Measurements from ENCODE around the gene KRT14.
"Not testable (repeated sequence)": the region's sequence is repeated elsewhere in the genome, so short reads cannot be mapped to it uniquely, and the experiment has no call there.

KRT14 gene

DNA sequence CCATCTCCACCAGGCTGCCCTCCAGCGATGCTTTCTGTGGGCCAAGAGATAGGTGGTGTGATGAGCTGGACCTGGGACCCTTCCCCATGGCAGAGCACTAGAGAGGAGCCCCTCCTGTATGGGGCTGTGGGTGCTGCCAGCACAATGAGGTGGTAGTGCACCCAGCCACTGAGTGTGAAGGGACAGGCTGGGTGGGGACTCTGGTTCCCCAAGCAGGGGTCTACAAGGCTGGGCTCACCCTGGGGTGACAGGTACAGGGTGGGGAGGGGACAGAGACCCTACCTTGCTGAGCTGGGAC is 41.3 kb upstream of the KRT14 start:
- not testable (repeated sequence) for H3K4me1 ChIP-seq (ENCODE audit: control insufficient read depth, low read depth, low read length); H3K4me3 ChIP-seq (ENCODE audit: low read length); H3K9ac ChIP-seq (ENCODE audit: low read length); H3K9me3 ChIP-seq (ENCODE audit: control insufficient read depth, low read depth, low read length); H3K27me3 ChIP-seq (ENCODE audit: control insufficient read depth, insufficient read depth, low read length); H3K36me3 ChIP-seq (ENCODE audit: control insufficient read depth, low read depth, low read length); H3K27ac ChIP-seq (ENCODE audit: low read length)

DNA sequence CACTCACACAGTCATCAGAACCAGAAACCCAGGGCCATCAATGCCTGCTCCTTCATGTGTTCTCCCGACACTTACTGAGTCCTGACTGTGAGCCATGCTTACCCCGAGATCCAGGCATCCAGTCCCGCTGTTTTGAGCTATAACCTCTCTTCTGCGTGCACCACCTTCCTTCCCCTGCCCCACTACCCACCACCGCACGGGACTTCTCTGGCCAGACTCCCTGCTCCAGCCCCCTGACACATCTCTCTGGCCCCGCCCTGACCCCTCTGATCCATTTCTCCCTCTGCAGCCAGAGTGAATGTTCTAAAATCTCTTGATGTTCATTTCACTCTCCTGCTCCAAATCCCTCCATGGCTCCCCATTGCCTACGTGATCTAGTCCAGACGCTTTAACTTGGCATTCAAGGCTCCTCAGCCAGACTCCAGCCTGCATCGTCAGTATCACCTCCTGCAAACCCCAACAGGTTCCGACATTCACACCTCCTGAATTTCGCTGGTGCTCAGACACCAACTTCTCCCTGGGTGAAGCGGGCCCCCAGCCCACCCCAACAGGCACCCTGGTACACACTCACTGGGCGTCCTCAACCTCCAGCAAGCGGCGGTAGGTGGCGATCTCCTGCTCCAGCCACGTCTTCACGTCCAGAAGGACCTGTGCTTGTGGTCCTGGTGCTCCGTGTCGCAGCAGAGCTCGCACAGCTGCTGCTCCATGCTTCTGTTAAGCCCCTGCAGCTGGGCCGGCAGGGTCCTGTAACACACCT is 40.8 kb upstream of the KRT14 start:
- H3K4me1 ChIP-seq (ENCODE audit: control insufficient read depth, low read depth, low read length) = no peaks in the 10 kb centered on the region
- no peaks in the 10 kb centered on the region for H3K36me3 ChIP-seq (ENCODE audit: control insufficient read depth, low read depth, low read length)
- no peak overlapping the region for H3K9ac ChIP-seq (ENCODE audit: low read length)
- H3K9me3 ChIP-seq (ENCODE audit: control insufficient read depth, low read depth, low read length) = no peaks in the 10 kb centered on the region
- H3K27me3 ChIP-seq (ENCODE audit: control insufficient read depth, insufficient read depth, low read length) = no peaks in the 10 kb centered on the region
- H3K27ac ChIP-seq (ENCODE audit: low read length) = no peak overlapping the region
- no peak overlapping the region for H3K4me3 ChIP-seq (ENCODE audit: low read length)

DNA sequence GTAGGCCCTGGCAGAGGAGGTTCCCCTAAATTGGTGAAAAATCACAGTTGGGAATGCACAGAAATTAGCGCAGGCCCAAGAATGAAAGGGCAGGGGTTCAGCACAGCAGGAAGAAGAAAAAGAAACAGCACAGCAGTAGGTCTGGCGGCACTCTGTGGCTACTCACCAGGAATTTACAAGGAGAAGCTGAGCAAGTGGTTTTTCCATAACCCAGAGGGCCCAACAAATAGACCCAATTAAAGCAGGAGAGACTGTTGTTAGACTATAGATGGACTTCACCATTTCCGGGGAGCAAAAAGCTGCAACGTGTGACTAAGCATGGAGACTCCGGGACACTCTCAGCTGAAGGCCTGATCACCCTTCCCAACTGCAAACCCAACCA is 40.2 kb upstream of the KRT14 start:
- H3K27ac ChIP-seq (ENCODE audit: low read length); H3K4me3 ChIP-seq (ENCODE audit: low read length); H3K27me3 ChIP-seq (ENCODE audit: control insufficient read depth, insufficient read depth, low read length): not testable (repeated sequence)

DNA sequence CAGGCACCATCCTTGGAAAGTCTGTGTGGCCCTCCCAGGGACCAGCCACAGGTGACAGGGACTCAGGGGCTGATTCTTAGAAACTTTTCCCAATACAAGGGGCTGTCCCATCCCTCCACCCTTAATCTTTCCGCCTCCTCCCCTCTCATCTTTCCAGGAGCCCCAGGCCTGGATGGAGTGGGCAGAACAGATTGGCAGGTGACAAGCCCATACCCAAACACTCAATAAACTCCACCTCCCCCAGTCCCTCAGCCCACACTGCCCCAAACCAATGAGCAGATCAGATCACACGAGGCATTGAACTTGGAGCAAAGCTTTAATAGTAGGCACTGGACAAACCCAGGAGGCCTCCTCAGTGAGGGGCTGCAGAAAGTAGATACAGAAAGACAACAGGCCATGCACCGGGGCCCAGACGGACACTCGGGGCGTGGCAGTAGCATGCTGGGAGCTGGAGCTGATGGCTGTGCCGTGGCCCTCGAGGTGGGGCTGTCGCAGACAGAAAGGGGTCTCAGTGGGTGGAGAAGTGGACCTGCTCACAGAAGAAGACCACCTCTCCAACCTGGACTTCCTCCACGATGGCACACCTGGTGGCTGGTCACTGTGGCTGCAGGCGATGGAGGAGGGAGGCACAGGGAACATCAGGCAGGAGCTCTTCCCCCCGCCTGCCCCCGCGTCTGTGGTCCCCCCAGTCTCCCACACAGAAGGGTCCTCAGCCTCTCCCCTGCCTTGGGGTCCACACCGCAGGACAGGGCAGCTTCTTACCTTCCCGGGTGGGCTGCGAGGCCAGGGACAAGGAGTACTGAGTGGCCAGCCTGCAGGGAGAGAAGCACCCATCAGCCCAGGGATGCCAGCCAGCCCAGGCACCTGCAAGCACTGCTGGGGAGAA is 39.6 kb upstream of the KRT14 start:
- not testable (repeated sequence) for H3K27me3 ChIP-seq (ENCODE audit: control insufficient read depth, insufficient read depth, low read length); H3K4me3 ChIP-seq (ENCODE audit: low read length); H3K9me3 ChIP-seq (ENCODE audit: control insufficient read depth, low read depth, low read length); H3K27ac ChIP-seq (ENCODE audit: low read length); H3K4me1 ChIP-seq (ENCODE audit: control insufficient read depth, low read depth, low read length); H3K9ac ChIP-seq (ENCODE audit: low read length); H3K36me3 ChIP-seq (ENCODE audit: control insufficient read depth, low read depth, low read length)

More for the DNA sequence above, 40.2 kb upstream of the KRT14 start:
- not testable (repeated sequence) for H3K36me3 ChIP-seq (ENCODE audit: control insufficient read depth, low read depth, low read length); H3K4me1 ChIP-seq (ENCODE audit: control insufficient read depth, low read depth, low read length); H3K9me3 ChIP-seq (ENCODE audit: control insufficient read depth, low read depth, low read length); H3K9ac ChIP-seq (ENCODE audit: low read length)

DNA sequence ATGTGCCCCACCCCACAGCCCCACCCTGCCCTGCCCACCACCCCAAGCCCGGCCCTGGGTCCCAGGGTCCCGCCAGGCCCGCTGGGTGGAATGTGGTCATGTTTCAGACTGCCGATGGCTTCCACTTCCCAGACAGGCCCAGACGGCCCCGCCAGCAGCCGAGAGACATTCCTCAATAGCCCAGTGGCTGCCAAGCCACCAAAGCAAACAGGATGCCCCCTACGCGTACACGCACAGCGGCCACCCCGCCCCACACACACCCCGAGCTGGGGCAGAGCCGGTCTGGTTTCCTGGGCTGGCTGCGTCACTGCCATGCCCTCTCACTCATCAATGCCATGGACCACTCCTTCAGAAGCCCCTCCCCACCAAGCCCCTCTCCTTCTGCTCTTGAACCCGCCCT is 38.9 kb upstream of the KRT14 start:
- Histone ChIP-seq H3K27me3 (ENCODE audit: control insufficient read depth, insufficient read depth, low read length) (no peaks in the 10 kb centered on the region), H3K9me3 (ENCODE audit: control insufficient read depth, low read depth, low read length) (no peaks in the 10 kb centered on the region), H3K4me3 (ENCODE audit: low read length) (no peak overlapping the region), H3K4me1 (ENCODE audit: control insufficient read depth, low read depth, low read length) (no peaks in the 10 kb centered on the region), H3K27ac (ENCODE audit: low read length) (no peak overlapping the region), H3K9ac (ENCODE audit: low read length) (no peak overlapping the region), H3K36me3 (ENCODE audit: control insufficient read depth, low read depth, low read length) (no peaks in the 10 kb centered on the region)

DNA sequence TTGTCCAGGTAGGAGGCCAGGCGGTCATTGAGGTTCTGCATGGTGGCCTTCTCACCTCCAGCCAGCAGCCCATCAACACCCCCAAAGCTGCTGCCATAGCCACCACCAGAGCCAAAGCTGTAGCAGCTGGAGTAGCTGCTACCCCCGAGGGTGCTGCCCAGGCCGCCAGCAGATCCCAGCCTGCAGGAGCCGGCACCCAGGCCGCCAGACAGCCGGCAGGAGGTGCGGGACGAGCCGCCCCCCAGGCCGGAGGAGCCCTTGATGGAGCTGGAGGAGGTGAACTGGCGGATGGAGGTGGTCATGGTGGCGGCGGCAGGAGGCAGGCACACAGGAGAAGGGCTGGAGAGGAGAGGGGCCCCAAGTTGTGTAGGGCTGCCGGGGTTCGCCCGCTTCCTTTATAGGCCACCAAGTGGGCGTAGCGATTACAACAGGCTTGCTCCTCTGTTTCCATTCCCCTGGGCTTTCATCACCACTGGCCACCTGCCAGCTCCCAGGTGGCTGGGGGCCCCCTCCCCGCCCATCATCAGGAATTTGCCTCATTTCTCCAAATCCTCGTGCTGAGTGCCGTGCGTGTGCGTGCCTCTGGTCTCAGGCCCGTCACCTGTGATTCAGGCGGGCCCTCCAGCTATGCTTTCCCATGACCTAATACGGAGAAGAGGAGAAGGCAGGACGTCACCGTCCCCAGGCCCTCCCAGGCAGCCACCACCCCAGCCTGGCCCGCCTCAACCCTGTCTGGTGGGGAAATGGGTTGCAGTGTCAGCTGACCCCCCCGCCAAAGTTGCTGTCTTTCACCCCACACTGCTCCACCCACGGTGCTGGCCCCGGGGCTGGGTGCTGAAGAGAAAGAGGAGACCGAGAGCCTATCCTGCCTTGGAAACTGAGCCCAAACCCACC is 37.8 kb upstream of the KRT14 start, which contains the start of gene KRT17:
TSS of gene KRT17 (minus strand) at position 368 of the 894 bp plus-strand sequence. CDS start at position 302, 66 bp downstream.
- Histone ChIP-seq H3K4me1 (ENCODE audit: control insufficient read depth, low read depth, low read length) (no peaks in the 10 kb centered on the region), H3K4me3 (ENCODE audit: low read length) (no peak within 1 kb of the TSS), H3K36me3 (ENCODE audit: control insufficient read depth, low read depth, low read length) (no peaks in the 10 kb centered on the region), H3K9me3 (ENCODE audit: control insufficient read depth, low read depth, low read length) (no peaks in the 10 kb centered on the region), H3K27ac (ENCODE audit: low read length) (no peak within 1 kb of the TSS), H3K27me3 (ENCODE audit: control insufficient read depth, insufficient read depth, low read length) (no peaks in the 10 kb centered on the region), H3K9ac (ENCODE audit: low read length) (no peak within 1 kb of the TSS)

DNA sequence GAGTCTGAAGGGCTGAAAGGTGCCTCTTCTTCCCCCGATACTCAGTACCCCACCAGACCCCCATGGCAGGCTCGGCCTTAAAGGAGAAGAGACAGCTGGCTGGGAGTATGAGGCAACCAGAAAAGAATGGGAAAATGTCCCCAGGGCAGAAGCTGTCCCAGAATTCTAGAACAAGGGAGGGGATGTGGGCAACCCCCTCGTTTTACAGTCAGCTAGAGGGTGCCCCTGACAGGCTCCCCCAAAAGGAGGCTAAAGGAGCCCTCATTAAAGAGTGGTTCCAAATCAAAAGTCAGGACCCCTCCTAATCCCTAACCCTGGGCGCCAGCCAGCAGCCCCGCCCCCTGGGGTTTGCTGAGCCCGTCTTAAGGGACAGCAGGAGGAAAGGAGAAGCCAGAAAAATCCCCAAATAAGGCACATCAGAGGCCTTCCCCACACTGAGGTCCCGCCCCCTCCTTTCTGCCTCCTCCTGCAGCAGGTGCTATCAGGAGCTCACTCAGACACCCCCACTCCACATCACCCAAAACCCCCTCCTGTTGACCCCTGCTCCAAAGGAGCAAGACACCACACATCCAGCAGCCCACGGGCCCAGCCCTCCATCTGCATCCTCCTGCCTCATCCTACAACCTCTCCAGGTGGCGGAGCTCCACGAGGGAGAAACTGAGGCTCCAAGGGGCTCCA is 36.6 kb upstream of the KRT14 start:
- H3K27ac ChIP-seq (ENCODE audit: low read length); H3K9ac ChIP-seq (ENCODE audit: low read length); H3K36me3 ChIP-seq (ENCODE audit: control insufficient read depth, low read depth, low read length); H3K27me3 ChIP-seq (ENCODE audit: control insufficient read depth, insufficient read depth, low read length); H3K4me3 ChIP-seq (ENCODE audit: low read length); H3K9me3 ChIP-seq (ENCODE audit: control insufficient read depth, low read depth, low read length); H3K4me1 ChIP-seq (ENCODE audit: control insufficient read depth, low read depth, low read length): not testable (repeated sequence)

DNA sequence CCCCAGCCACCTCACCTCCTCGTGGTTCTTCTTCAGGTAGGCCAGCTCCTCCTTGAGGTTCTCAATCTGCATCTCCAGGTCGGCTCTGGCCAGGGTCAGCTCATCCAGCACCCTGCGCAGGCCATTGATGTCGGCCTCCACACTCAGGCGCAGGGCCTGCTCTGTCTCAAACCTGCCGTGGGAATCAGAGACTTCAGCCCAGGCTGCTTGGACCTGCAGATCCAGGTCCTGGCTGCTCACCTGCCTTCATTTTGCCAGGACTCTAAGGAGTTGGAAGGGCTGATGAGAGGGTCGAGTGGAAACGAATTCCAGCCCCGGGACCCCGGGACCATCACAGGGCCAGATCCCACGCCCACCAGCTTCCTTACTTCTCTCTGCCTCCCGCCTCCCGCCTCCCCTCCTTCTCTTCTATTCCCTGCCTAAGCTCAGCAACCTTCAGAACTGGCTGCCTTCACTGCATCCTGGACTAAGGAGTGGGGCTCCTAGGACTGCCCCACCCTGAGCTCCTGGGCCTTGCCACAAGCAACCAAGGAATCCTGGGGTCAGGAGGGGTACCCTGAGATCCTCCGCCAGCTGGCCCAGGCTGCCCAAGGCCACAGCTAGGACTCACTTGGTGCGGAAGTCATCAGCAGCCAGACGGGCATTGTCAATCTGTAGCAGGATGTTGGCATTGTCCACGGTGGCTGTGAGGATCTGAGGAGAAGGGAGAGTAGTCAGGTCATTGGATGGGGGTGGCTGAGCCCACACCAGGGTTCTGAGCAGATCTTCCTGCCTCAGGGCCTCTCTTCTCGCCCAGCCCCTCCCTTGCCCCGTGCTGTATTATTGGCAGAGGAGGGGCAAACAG is 35.9 kb upstream of the KRT14 start:
- H3K4me3 ChIP-seq (ENCODE audit: low read length); H3K27me3 ChIP-seq (ENCODE audit: control insufficient read depth, insufficient read depth, low read length); H3K9ac ChIP-seq (ENCODE audit: low read length); H3K4me1 ChIP-seq (ENCODE audit: control insufficient read depth, low read depth, low read length); H3K36me3 ChIP-seq (ENCODE audit: control insufficient read depth, low read depth, low read length); H3K9me3 ChIP-seq (ENCODE audit: control insufficient read depth, low read depth, low read length); H3K27ac ChIP-seq (ENCODE audit: low read length): not testable (repeated sequence)

DNA sequence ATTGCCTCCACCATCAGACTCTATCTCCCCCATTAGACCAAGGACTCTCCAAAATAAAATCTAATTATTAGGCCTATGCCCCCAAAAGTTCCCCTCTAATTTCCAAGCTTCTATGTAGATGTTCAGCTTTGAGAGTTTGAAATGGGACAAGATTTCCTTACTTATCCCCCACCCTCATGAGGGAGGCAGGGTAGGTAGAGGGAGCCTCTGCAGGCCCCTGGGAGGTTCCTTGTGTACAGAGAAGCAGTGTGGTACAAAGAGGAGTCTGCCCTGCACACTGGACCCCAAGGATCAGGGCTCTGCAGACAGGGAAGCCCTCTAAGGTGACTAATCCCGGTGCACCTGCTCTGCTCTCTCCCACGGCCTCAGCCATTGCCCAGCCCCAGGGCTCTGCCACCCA is 35.2 kb upstream of the KRT14 start:
- no peaks in the 10 kb centered on the region for H3K9me3 ChIP-seq (ENCODE audit: control insufficient read depth, low read depth, low read length)

DNA sequence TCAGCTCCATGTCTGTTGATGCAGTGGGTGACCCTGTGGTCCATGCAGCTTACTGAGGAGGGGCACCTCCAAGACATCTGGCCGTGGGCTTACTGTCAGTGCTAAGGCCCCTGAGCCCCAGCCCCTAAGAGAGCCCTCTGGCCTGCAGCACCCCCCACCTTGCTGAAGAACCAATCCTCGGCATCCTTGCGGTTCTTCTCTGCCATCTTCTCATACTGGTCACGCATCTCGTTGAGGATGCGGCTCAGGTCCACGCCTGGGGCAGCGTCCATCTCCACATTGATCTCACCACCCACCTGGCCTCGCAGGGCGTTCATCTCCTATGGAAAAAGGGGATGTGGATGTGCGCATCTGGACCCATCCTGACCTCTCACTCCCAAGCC is 34.7 kb upstream of the KRT14 start:
- not testable (repeated sequence) for H3K9me3 ChIP-seq (ENCODE audit: control insufficient read depth, low read depth, low read length); H3K4me3 ChIP-seq (ENCODE audit: low read length); H3K27me3 ChIP-seq (ENCODE audit: control insufficient read depth, insufficient read depth, low read length); H3K27ac ChIP-seq (ENCODE audit: low read length); H3K36me3 ChIP-seq (ENCODE audit: control insufficient read depth, low read depth, low read length); H3K9ac ChIP-seq (ENCODE audit: low read length); H3K4me1 ChIP-seq (ENCODE audit: control insufficient read depth, low read depth, low read length)

More for the DNA sequence above, 35.2 kb upstream of the KRT14 start:
- Histone ChIP-seq H3K9ac (ENCODE audit: low read length) (no peak overlapping the region), H3K36me3 (ENCODE audit: control insufficient read depth, low read depth, low read length) (no peaks in the 10 kb centered on the region), H3K27me3 (ENCODE audit: control insufficient read depth, insufficient read depth, low read length) (no peaks in the 10 kb centered on the region), H3K27ac (ENCODE audit: low read length) (no peak overlapping the region), H3K4me1 (ENCODE audit: control insufficient read depth, low read depth, low read length) (no peaks in the 10 kb centered on the region), H3K4me3 (ENCODE audit: low read length) (no peak overlapping the region)
